ENCODE measurements around the gene YTHDF1.

Gene YTHDF1

GRCh38 chr20:63183422-63184146 lies 32.3 kb downstream of the YTHDF1 start:
- peak; percentile 3 for DNase-seq

- DNase-seq: no peak
Measured at GRCh38 chr20:63182946-63183415, 33.0 kb downstream of the YTHDF1 start.

GRCh38 chr20:63182425-63182824 lies 33.5 kb downstream of the YTHDF1 start:
- no peak for DNase-seq

GRCh38 chr20:63181226-63181625 lies 34.7 kb downstream of the YTHDF1 start:
- DNase-seq: no peak

GRCh38 chr20:63180569-63181185 lies 35.3 kb downstream of the YTHDF1 start:
- DNase-seq: no peak

GRCh38 chr20:63179687-63180568 lies 36.0 kb downstream of the YTHDF1 start:
- DNase-seq: no peak

- DNase-seq: peak; percentile 34
Measured at GRCh38 chr20:63178889-63179686, 36.8 kb downstream of the YTHDF1 start.

GRCh38 chr20:63178446-63178820 lies 37.5 kb downstream of the YTHDF1 start:
- DNase-seq: no peak

- no peak for DNase-seq
Measured at GRCh38 chr20:63177785-63178445, 38.0 kb downstream of the YTHDF1 start.

- no peak for DNase-seq
Measured at GRCh38 chr20:63177134-63177784, 38.7 kb downstream of the YTHDF1 start.

- no peak for DNase-seq
Measured at GRCh38 chr20:63176427-63177133, 39.4 kb downstream of the YTHDF1 start.

GRCh38 chr20:63176034-63176426 lies 39.9 kb downstream of the YTHDF1 start:
- no peak for DNase-seq

GRCh38 chr20:63175038-63175895 lies 40.7 kb downstream of the YTHDF1 start:
- no peak for DNase-seq

GRCh38 chr20:63174309-63175037 lies 41.5 kb downstream of the YTHDF1 start:
- no peak for DNase-seq

GRCh38 chr20:63173552-63174191 lies 42.3 kb downstream of the YTHDF1 start:
- DNase-seq: no peak

GRCh38 chr20:63172726-63173125 lies 43.2 kb downstream of the YTHDF1 start:
- DNase-seq: no peak

GRCh38 chr20:63171991-63172390 lies 43.9 kb downstream of the YTHDF1 start:
- no peak for DNase-seq

GRCh38 chr20:63169681-63170080 lies 46.2 kb downstream of the YTHDF1 start:
- DNase-seq: no peak

GRCh38 chr20:63168861-63169260 lies 47.1 kb downstream of the YTHDF1 start:
- DNase-seq: no peak

Data from midbrain (tissue), 1 donor.